Activated CD8-positive, alpha-beta memory T cell treated with anti-CD3 and anti-CD28 coated beads for 4 hours (primary cell): ENCODE results near the gene POLD3.

Experiments used
- DNase-seq, 2 donors: peaks; one replicate each; pipeline ENCODE4 v3.0.0-alpha.2; 2020; ENCODE audit warnings: low read depth in 2 of 2

POLD3 gene

GRCh38 chr11:74673693-74674360 lies 81.4 kb downstream of the POLD3 start:
- DNase-seq, result no peak

DNA sequence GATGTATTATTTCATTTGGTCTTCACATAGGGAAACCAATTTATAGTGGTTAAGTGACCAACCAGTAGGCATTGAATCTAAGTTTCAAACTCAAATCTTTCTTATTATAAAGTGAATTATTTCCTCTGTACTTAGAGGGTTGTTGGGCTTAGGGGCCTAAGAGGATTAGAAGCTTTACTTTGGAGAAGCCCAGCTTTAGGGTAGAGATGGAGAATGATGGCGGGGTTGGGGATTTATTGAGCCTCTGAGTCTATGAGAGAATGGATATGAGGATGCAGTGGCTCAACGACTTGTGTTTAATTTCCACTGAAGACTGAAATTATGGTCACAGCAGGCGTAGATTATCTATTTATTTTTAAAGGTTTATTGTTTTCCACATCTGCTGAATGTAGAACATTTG lies 83.4 kb downstream of the POLD3 start:
- DNase-seq, result no peak

- no peak for DNase-seq
Observed at GRCh38 chr11:74676596-74676995, 84.2 kb downstream of the POLD3 start.

GRCh38 chr11:74677131-74677530 lies 84.7 kb downstream of the POLD3 start:
- no peak for DNase-seq

- no peak for DNase-seq
Observed at GRCh38 chr11:74678041-74678440, 85.7 kb downstream of the POLD3 start.

GRCh38 chr11:74678591-74679512 lies 86.5 kb downstream of the POLD3 start:
- DNase-seq, result no peak

DNA sequence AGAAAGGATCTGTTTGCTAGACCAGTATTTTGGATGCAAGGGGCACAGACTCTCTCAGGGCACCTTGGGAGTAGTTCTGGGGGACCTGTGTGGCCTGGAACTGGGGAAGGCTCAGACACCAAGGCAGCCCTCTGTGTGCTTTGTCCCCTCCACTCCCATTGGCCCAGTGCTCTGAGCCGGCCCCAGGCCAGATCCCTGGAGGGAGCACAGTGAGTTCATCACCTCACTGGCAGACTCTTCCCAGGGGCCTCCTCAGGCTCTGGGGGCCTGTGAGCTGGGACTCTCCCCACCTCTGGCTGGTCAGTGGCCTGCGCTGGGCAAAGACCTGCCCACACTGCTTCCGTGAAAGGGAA lies 87.1 kb downstream of the POLD3 start:
- DNase-seq, result no peak

DNA sequence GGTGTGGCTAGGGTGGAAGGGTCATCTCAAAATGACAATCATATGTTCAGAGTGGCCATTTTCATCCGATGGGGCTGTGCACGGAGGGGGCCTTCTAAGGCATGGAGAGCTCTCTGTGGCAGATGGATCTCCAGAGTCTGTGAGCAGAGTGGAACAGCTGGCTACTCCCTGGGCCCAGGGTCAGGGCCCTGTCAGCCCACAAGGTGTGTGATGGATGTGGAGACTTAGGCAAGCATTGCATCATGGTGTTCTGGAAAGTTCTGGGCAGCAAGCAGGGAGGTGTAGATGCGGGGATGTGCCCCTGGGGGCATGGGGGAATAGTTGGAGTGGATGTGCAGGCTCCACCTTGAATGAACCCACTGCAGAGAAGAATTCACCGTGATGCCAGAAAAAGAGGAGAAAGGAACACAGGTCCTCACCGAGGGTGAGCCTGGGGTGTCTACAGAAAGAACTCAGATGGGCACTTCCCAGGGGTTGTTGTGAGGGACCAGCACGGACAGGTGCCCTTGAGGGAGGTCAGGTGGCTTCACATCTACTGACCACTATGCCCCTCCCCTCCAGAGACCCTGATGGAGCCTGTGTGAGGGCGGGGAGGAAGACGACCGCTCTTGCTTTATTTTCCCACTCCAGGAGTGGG lies 87.8 kb downstream of the POLD3 start:
- no peak for DNase-seq

DNA sequence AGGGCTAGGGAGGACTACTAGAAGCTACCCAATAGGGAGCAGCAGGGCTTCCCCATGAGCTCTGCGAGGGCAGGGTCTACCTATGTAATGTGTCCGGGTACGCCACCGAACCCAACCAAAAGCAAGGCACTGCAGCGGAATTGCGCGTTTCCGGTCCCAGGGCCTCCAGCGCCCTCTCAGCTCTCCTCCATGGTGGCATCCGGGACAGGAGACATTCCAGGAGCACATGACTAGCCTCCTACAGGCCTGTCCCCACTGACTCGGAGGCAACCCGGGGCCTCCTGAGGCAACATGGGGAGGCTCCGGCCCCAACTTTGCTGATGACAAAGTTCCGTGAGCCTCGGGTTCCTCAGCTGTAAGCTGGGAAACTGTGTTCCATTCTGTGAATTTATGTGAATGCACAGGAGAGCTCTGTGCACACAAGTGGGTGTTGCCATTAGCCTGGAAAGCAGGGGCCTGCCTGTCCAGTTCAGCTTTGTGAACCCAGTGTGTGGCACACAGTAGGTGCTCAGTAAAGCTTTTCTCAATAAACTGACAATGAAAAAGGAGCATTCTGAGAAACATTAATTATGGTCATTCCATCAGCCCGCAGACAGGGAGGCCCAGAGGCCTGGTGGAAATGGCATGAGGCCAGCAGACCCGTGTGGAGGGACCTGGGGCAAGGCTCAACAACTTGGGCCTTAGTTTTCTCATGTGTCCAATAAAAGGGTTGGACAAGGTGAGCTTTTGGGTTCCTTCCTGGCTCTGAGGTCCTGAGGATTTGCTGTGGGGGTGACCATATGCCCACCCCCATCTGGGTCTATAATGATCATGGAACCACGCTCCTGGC lies 88.5 kb downstream of the POLD3 start:
- DNase-seq, result no peak

- DNase-seq, result no peak
Observed at GRCh38 chr11:74681686-74682651, 89.6 kb downstream of the POLD3 start.

DNA sequence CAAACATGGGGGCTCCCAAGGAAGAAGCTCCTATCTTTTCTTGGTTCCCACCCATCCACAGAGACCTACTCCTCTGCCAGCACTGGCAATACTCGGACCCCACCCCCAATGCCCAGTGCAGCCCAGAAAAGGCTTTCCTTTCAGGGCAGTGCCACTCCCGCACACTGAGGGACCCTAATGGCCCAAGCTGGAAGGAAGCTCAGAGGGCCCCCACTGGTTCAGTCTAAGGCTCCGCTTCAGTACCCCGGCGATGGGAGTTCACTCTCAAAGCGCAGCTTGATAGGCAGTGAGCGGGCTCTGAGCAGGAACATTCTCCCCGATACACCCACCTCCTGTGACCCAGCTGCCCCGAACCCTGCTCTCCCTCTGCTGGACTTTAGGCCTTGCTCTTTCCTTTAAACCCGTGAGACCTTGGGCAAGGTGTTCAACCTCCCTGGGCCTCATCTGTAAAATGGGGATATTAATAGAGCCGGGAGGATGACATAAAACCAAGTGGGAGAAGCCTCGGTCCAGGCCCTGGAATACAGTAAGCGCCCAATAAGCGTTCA lies 90.4 kb downstream of the POLD3 start:
- no peak for DNase-seq

GRCh38 chr11:74683279-74683871 lies 91.0 kb downstream of the POLD3 start:
- DNase-seq, result no peak

DNA sequence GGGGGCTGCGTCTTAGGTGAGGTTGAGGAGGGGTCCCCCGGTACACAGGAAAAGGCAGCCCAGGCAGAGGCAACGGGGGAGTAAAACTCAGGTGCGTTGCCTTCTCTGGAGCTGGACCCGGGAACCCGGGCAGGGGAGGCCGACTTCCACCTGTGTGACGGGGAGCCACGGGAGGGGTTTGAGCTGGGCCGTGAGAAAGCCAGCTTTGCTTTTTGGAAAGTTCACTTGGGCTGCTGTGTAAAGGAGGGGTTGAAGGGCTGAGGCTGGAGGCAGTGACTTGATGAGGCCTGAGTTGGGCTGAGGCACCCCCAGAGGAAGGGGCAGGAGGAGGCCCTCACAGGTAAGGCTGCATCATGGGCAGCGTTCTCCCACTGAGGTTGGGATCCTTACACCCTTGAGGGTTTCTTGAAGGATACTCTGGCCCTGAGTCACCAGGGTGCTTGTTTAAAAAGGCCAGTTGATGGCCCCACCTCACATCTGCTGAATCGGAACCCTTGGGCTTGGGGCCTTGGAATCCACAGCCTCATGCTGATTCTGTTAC lies 91.6 kb downstream of the POLD3 start:
- no peak for DNase-seq

- DNase-seq, result no peak
Observed at GRCh38 chr11:74684661-74685060, 92.3 kb downstream of the POLD3 start.

DNA sequence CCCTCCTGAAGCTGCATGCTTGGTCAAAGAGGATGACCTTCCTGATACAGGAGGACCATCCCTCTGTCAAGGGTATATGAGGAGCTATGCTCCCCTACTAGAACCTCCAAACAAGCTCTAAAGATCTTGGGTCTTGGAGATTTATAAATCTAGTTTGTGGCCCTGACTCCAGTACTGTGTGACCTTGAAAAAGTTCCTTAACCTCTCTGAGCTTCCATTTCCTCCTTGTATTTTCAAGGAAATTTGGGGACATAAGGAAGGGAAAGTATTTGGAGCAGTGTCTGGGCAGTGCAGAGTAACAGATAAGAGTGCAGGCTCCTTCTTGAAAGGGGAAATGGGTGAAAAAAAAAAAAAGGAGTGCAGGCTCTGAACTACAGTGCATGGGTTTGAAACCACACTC lies 93.0 kb downstream of the POLD3 start:
- no peak for DNase-seq

DNA sequence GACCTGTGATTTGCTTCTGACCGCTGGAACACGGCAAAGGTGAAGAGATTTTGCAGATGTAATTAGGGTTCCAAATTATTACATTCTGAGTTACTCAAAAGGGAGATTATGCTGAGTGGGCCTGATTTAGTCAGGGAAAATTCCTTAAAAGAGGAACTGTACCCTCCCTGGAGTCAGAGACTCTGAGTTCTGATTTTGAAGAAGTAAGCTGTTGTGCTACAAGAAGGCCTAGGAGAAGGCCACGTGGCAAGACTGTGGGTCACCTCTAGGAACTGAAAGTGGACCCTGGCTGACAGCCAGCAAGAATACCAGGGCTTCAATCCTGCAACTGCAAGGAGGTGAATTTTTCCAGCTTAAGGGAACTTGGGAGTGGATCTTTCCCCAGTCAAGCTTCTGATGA lies 93.5 kb downstream of the POLD3 start:
- no peak for DNase-seq

DNA sequence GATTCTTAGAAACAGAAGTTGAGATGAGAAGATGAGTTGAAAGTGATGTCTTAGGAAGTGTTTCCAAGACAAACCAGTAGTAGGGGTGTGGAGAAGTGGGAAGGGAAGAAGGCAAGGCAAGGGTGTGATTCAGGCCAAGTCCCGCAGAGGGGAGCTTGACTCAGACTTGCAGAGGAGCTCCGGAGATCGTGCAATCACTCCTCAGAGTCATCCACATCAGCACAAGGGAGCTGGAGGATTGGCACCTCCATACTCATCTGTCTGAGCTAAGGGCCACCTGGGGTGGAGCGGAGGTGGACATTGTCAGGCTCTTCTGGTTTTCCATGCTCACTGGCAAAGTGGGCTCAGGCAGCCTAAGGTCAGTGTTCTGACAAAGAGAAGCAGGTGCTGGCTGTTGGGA lies 94.4 kb downstream of the POLD3 start:
- DNase-seq, result no peak

DNA sequence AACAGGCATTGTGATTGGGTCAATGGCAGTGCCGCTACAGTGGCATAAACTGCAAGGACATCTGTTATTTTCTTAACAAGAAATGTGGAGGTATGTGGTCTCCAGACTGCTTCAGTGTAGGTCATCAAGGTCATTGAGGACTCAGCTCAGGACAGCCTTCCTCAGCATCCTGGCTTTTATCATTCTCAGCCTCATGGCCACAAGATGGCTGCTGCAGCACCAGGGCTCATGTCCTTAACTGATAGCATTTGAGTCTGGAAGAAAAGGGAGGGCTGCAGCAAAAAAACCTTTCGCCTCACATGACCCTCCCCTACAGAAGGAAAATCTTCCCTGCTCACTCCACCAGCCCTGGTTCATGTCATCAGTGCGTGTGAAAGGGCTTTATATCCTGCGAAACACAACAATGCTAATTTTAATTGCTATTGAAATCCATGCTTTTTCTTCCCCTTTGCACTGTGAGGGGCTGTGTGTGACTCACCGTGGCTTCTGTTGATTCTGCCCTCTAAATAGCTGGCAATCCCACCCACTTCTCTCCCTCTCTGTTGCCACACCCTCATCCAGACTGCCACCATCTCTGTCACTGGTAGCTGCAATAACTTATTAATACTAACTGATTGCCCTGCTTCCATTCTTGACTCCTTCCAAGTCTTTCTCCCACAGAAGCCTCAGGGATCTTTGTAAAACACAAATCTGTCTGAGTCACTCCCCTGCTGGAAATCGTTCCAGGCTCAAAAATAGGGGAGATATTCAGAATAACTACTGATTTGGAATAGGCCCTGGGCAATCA lies 95.0 kb downstream of the POLD3 start:
- no peak for DNase-seq

DNA sequence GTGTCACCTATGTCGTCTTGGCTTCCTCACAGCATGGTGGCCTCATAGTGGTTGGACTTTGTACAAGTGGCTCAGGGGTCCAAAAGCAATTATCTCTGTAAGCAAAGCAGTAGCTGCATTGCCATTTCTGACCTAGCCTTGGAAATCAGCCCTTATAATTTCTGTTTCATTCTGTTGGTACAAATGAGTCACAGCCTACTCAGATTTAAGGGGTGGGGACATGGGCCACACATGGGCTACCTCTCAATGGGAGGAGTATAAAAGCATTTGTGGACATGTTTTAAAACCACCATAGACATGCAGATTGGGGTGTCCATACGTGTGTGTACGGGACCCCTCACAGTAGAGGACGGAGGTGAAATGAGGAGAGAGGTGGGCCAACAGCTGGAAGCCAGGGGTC lies 97.3 kb downstream of the POLD3 start:
- DNase-seq, result no peak
